ENCODE results near the gene IGFBP2. TPM values are rescaled to one million over a fixed set of nuclear protein-coding genes. Genes with fewer than 3 reads are reported as not detected.

The IGFBP2 gene
- total and polyA plus RNA-seq, 2 of the 8 experiments (the other 6 are each of a cell fraction or from before 2014, with no cell fraction given): 326 to 782 TPM

- POLR2A ChIA-PET (ENCODE audit: partially characterized antibody): interaction anchor here (0.7 to 2.4 kb wide), 6 partner anchors 9 to 41 kb away, joined by 3 to 7 read pairs (median 3); no protein-coding TSS in a partner anchor
- FAIRE-seq: no peak
- H3K27ac ChIP-seq (ENCODE audit: low read depth, low read length): no peak overlapping the region
- TF ChIP-seq RAD21 (IDR thresholded peaks at IDR 0.05 in 1 of 2, conservative IDR thresholded peaks at IDR 0.05 in 1 of 2; ENCODE audit: low read depth in 2 of 2, low read length in 2 of 2) (no peak), SIRT6 (IDR thresholded peaks at IDR 0.05; ENCODE audit: low read length) (no peak), SAP30 (IDR thresholded peaks at IDR 0.05; ENCODE audit: insufficient read depth, insufficient replicate concordance, low read length) (no peak), POU5F1 (IDR thresholded peaks at IDR 0.05; ENCODE audit: low read depth, low read length) (no peak), BCL11A (IDR thresholded peaks at IDR 0.05; ENCODE audit: low read depth in 2 of 2, low read length in 2 of 2) (no peak), GABPA (IDR thresholded peaks at IDR 0.05; ENCODE audit: borderline replicate concordance, insufficient read depth, low read length) (no peak), NANOG (IDR thresholded peaks at IDR 0.05; ENCODE audit: insufficient read depth, low read depth, low read length, poor library complexity, severe bottlenecking) (no peak), ZNF274 (IDR thresholded peaks at IDR 0.05; ENCODE audit: borderline replicate concordance, extremely low read depth, low read length) (no peak), CTCF (IDR thresholded peaks at IDR 0.05; ENCODE audit: control extremely low read depth in 1 of 3, insufficient read depth in 1 of 3, low read depth in 1 of 3, low read length in 3 of 3) (no peak)
Observed at GRCh38 chr2:216637472-216637871, 4.3 kb downstream of the IGFBP2 start.

More at GRCh38 chr2:216637472-216637871, 4.3 kb downstream of the IGFBP2 start:
- H3K9ac ChIP-seq (replicated peaks in 1 of 4; ENCODE audit: extremely low read depth in 1 of 4, low read depth in 3 of 4, low read length in 3 of 4): no peak overlapping the region
- H3K4me2 ChIP-seq (ENCODE audit: insufficient read depth in 1 of 2, low read depth in 2 of 2, low read length in 2 of 2): peak overlapping the region; percentile 56 to 95; a peak in 3 of 4 replicates
- no peak for DNase-seq (ENCODE audit: low read depth in 1 of 2, low spot score in 2 of 2)
- peak overlapping the region; percentile 95 for H3K4ac ChIP-seq (replicated peaks; ENCODE audit: insufficient read length, low read depth, low read length)
- peak overlapping the region; percentile 28 for H2BK120ac ChIP-seq (replicated peaks; ENCODE audit: low read depth, low read length)
- H2AFZ ChIP-seq (ENCODE audit: low read length): no peak overlapping the region
- H4K5ac ChIP-seq (ENCODE audit: insufficient read length, low read depth, low read length): no peak overlapping the region
- WGBS, 2 experiments (ENCODE audit: extremely low coverage in 1 of 2, insufficient coverage in 1 of 2, insufficient read length in 1 of 2, insufficient replicate concordance in 2 of 2, low coverage in 1 of 2, low lambda C conversion rate in 2 of 2, missing lambda C conversion rate in 1 of 2): 88% methylated on average over 3 of the region's 3 CpGs; no CpG with 5 or more reads in 1 of the 2 experiments
- H3K79me2 ChIP-seq (ENCODE audit: control insufficient read depth in 1 of 2, insufficient read depth in 2 of 2, low read length in 2 of 2): peaks cover 15 to 77% of the 10 kb centered on the region in 2 experiments
- H3K23me2 ChIP-seq (ENCODE audit: low read depth, low read length): peaks cover 31% of the 10 kb centered on the region
- peak overlapping the region; percentile 89; the same call in 1 of the 2 replicates for H2AK5ac ChIP-seq (ENCODE audit: low read depth, low read length)
- no peaks in the 10 kb centered on the region for H3K9me3 ChIP-seq (ENCODE audit: insufficient read depth in 2 of 2, low read depth in 1 of 2, low read length in 1 of 2)
- H3K4me3 ChIP-seq (ENCODE audit: extremely low read depth in 1 of 4, insufficient read depth in 2 of 4, low read depth in 3 of 4, low read length in 4 of 4): peak overlapping the region in 1 of 4 experiments; percentile 17; a peak in 3 of 8 replicates
- no peak overlapping the region for H3K23ac ChIP-seq (ENCODE audit: insufficient read length)
- peak overlapping the region; percentile 67 for H4K91ac ChIP-seq (replicated peaks; ENCODE audit: insufficient read length, low read length)
- H3K36me3 ChIP-seq (ENCODE audit: control insufficient read depth in 2 of 4, insufficient read depth in 4 of 4, low read length in 3 of 4): peaks cover 4 to 22% (median 12%) of the 10 kb centered on the region in 4 experiments; a peak in 7 of 8 replicates
- H2BK15ac ChIP-seq (ENCODE audit: low read length): peak overlapping the region; percentile 72; the same call in 1 of the 2 replicates
- H3K14ac ChIP-seq (ENCODE audit: insufficient read length): no peak overlapping the region
- H3K18ac ChIP-seq (ENCODE audit: extremely low read depth, low read length): peak overlapping the region; percentile 76; the same call in 1 of the 2 replicates
- peaks cover 6 to 19% (median 14%) of the 10 kb centered on the region in 4 experiments for H3K4me1 ChIP-seq (replicated peaks in 1 of 4; ENCODE audit: control insufficient read depth in 3 of 4, insufficient read depth in 4 of 4, low read length in 3 of 4)
- 0 out of 2 replicates have a peak overlapping the region, but pooled peaks have one; percentile 95 for H2BK12ac ChIP-seq (ENCODE audit: low read depth, low read length)
- peaks cover 5 to 6% of the 10 kb centered on the region in 2 experiments for H4K20me1 ChIP-seq (replicated peaks in 1 of 2; ENCODE audit: control insufficient read depth in 1 of 2, insufficient read depth in 2 of 2, low read length in 2 of 2)
- peaks cover 0 to under 1% (median 0%) of the 10 kb centered on the region in 4 experiments; a peak in 1 of 7 replicates for H3K27me3 ChIP-seq (replicated peaks in 1 of 4; ENCODE audit: control insufficient read depth in 3 of 4, extremely low read depth in 1 of 4, insufficient read depth in 3 of 4, low read length in 3 of 4)
- CTCF ChIA-PET (ENCODE audit: partially characterized antibody): interaction anchor here (1.0 to 20.6 kb wide), 4 partner anchors 25 to 415 kb away, joined by 3 to 251 read pairs (median 4); no protein-coding TSS in a partner anchor
- peak overlapping the region; percentile 85; the same call in 1 of the 2 replicates for H2BK5ac ChIP-seq (ENCODE audit: low read depth, low read length)
- peak overlapping the region; percentile 61; the same call in 1 of the 2 replicates for H2BK20ac ChIP-seq (ENCODE audit: low read length)
- H3K56ac ChIP-seq (replicated peaks; ENCODE audit: insufficient read length, low read depth, low read length): peak overlapping the region; percentile 32
- no peak overlapping the region for H4K8ac ChIP-seq (ENCODE audit: extremely low read depth, insufficient read depth, low read length)
- peaks cover 11% of the 10 kb centered on the region for H3K79me1 ChIP-seq (ENCODE audit: low read depth, low read length)

Data from H1 (cell line).